ENCODE results near the gene NEFH. TPM values are rescaled to one million over a fixed set of nuclear protein-coding genes. Genes with fewer than 3 reads are reported as not detected.

NEFH gene
- total and polyA plus RNA-seq, 2 donors (not counting 3 experiments of a cell fraction or from before 2014, with no cell fraction given): 0.09 to 0.59 TPM

DNA sequence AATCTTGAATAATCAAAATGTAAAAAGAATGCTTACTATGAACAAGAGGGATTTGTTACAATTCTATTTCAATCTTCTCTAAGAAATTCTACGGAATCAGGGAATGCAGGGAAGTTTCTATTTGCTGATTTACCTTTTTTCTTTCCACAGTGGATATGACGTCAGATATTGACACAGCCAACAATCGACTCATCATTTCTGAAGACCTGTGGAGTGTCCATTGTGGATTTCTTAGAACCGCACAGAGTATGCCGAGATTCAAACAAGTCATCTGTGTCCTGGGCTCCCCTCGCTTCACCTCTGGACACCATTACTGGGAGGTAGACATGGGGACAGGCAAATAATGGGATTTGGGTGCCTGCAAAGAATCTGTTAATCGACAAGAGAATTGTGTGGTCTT is 45.7 kb upstream of the NEFH start:
- H3K9me3 ChIP-seq (replicated peaks; ENCODE audit: control insufficient read depth, insufficient read depth, low read length): no peaks in the 10 kb centered on the region
- peaks cover 14 to 30% of the 10 kb centered on the region in 2 experiments for H3K27me3 ChIP-seq (ENCODE audit: control insufficient read depth in 2 of 2, insufficient read depth in 2 of 2, low read length in 2 of 2)
- no peak overlapping the region for H3K9ac ChIP-seq (replicated peaks; ENCODE audit: extremely low read depth, insufficient read depth, low read length)
- H3K9me1 ChIP-seq (replicated peaks; ENCODE audit: control insufficient read depth, extremely low read depth, insufficient read depth, low read length): no peaks in the 10 kb centered on the region
- no peaks in the 10 kb centered on the region for H4K20me1 ChIP-seq (replicated peaks; ENCODE audit: control insufficient read depth, extremely low read depth, insufficient read depth, low read length)
- FAIRE-seq: no peak
- CTCF ChIA-PET: interaction anchor here (0.8 kb wide), 1 partner anchor 37 kb away, joined by 3 read pairs; no protein-coding TSS in a partner anchor
- no peaks in the 10 kb centered on the region for H3K36me3 ChIP-seq (ENCODE audit: control insufficient read depth in 2 of 2, extremely low read depth in 1 of 2, insufficient read depth in 2 of 2, low read length in 2 of 2)
- no TSS peak for BruUV-seq (replicated peaks)
- no peak overlapping the region for H2AFZ ChIP-seq (ENCODE audit: low read depth, low read length)
- no peaks in the 10 kb centered on the region for H3K4me1 ChIP-seq (ENCODE audit: control insufficient read depth, extremely low read depth, insufficient read depth, low read length)
- no peak overlapping the region for H3K4me2 ChIP-seq (ENCODE audit: insufficient read depth, low read length)
- no peak for DNase-seq (ENCODE audit: low read depth, low spot score)
- dilution Hi-C loops (cut with MboI; ENCODE audit: extremely low pct_ligation_motif_present, low sequenced_read_pairs) (no loop called here), intact Hi-C loops (cut with micrococcal nuclease) (no loop called here)
- H3K79me2 ChIP-seq (ENCODE audit: control insufficient read depth, insufficient read depth, low read length): no peaks in the 10 kb centered on the region
- POLR2A ChIA-PET: no interaction called here
- no peak overlapping the region for H3K27ac ChIP-seq (ENCODE audit: insufficient read depth, low read depth, low read length)
- H3K4me3 ChIP-seq (replicated peaks in 1 of 3; ENCODE audit: insufficient read depth in 1 of 3, low read depth in 1 of 3, low read length in 3 of 3): no peak overlapping the region
- no peak for TF ChIP-seq POLR2A (IDR thresholded peaks at IDR 0.05; ENCODE audit: low read depth, low read length)
- TF ChIP-seq GATA2 (IDR thresholded peaks at IDR 0.05; ENCODE audit: insufficient read depth, insufficient read length, low read depth, low read length): no peak

DNA sequence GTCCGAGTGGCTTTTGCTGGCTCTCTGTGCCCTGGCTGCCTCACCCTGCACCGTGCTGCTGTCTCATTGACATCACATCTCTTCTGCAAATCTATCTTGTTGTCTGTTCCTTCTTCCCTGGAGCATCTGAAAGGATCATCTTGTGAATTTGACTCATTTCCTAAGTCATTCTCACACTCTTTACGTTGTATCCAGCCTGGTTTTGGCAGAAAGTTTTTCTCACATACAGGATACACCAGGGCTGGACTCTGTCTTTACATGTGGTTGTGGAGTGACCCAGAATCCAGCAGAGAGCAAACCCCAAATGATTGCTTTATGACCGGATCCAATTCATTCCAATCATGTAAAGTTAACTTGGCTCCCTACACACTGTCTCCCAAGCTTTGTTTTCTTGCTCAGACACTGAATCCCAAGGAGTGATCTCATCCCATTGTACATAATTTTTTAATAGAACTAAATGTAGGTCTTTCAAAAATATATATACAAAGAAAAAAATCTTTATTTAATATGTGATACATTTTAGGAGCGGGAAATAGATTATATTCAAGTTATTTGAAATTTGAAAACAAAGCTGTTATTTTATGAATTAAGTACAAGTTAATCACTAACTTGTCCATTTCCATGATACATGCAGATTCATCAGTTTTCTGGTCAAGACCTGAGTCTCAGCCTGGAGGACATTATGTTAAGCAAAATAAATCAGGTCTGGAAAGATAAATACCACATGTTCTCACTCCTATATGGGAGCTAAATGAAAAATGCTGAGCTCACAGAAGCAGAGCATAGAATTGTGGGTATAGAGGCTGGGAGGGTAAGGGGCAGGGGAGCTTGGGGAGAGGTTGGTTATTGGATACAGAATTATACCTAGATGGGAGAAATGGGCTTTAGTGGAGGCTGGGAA is 44.5 kb upstream of the NEFH start:
- Histone ChIP-seq H3K4me3 (replicated peaks in 1 of 3; ENCODE audit: insufficient read depth in 1 of 3, low read depth in 1 of 3, low read length in 3 of 3) (no peak overlapping the region), H3K4me2 (ENCODE audit: insufficient read depth, low read length) (no peak overlapping the region), H3K79me2 (ENCODE audit: control insufficient read depth, insufficient read depth, low read length) (no peaks in the 10 kb centered on the region), H3K27me3 (ENCODE audit: control insufficient read depth in 2 of 2, insufficient read depth in 2 of 2, low read length in 2 of 2) (peaks cover 12 to 20% of the 10 kb centered on the region in 2 experiments), H3K9me1 (replicated peaks; ENCODE audit: control insufficient read depth, extremely low read depth, insufficient read depth, low read length) (no peaks in the 10 kb centered on the region), H3K9ac (replicated peaks; ENCODE audit: extremely low read depth, insufficient read depth, low read length) (no peak overlapping the region), H3K27ac (ENCODE audit: insufficient read depth, low read depth, low read length) (no peak overlapping the region), H3K4me1 (ENCODE audit: control insufficient read depth, extremely low read depth, insufficient read depth, low read length) (no peaks in the 10 kb centered on the region), H2AFZ (ENCODE audit: low read depth, low read length) (no peak overlapping the region), H3K9me3 (replicated peaks; ENCODE audit: control insufficient read depth, insufficient read depth, low read length) (no peaks in the 10 kb centered on the region), H3K36me3 (ENCODE audit: control insufficient read depth in 2 of 2, extremely low read depth in 1 of 2, insufficient read depth in 2 of 2, low read length in 2 of 2) (no peaks in the 10 kb centered on the region), H4K20me1 (replicated peaks; ENCODE audit: control insufficient read depth, extremely low read depth, insufficient read depth, low read length) (no peaks in the 10 kb centered on the region)
- intact Hi-C loops (cut with micrococcal nuclease): no loop called here
- ChIA-PET POLR2A (interaction anchor here (0.5 kb wide), 1 partner anchor 17 kb away, joined by 3 read pairs; no protein-coding TSS in a partner anchor), CTCF (no interaction called here)
- dilution Hi-C loops (cut with MboI; ENCODE audit: extremely low pct_ligation_motif_present, low sequenced_read_pairs): no loop called here
- BruUV-seq (replicated peaks): no TSS peak
- no peak for FAIRE-seq
- TF ChIP-seq, protein P1, sequence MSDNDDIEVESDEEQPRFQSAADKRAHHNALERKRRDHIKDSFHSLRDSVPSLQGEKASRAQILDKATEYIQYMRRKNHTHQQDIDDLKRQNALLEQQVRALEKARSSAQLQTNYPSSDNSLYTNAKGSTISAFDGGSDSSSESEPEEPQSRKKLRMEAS (IDR thresholded peaks at IDR 0.05; ENCODE audit: insufficient read depth, insufficient read length): no peak
- TF ChIP-seq FOS (IDR thresholded peaks at IDR 0.05; ENCODE audit: borderline replicate concordance, insufficient read depth, low read length) (no peak), MYC (IDR thresholded peaks at IDR 0.05; ENCODE audit: low read depth, low read length) (no peak), EZH2 (IDR thresholded peaks at IDR 0.05; ENCODE audit: borderline replicate concordance, low read depth, low read length, severe bottlenecking) (no peak), POLR2A (IDR thresholded peaks at IDR 0.05; ENCODE audit: low read depth, low read length) (no peak), JUN (IDR thresholded peaks at IDR 0.05; ENCODE audit: borderline replicate concordance, insufficient read depth, insufficient read length, low read depth) (no peak)
- TF ChIP-seq, protein P2, sequence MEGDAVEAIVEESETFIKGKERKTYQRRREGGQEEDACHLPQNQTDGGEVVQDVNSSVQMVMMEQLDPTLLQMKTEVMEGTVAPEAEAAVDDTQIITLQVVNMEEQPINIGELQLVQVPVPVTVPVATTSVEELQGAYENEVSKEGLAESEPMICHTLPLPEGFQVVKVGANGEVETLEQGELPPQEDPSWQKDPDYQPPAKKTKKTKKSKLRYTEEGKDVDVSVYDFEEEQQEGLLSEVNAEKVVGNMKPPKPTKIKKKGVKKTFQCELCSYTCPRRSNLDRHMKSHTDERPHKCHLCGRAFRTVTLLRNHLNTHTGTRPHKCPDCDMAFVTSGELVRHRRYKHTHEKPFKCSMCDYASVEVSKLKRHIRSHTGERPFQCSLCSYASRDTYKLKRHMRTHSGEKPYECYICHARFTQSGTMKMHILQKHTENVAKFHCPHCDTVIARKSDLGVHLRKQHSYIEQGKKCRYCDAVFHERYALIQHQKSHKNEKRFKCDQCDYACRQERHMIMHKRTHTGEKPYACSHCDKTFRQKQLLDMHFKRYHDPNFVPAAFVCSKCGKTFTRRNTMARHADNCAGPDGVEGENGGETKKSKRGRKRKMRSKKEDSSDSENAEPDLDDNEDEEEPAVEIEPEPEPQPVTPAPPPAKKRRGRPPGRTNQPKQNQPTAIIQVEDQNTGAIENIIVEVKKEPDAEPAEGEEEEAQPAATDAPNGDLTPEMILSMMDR (IDR thresholded peaks at IDR 0.05; ENCODE audit: extremely low read depth in 1 of 2, insufficient read depth in 1 of 2, low read depth in 1 of 2, low read length in 2 of 2): no peak
- no peak for DNase-seq (ENCODE audit: low read depth, low spot score)
